ENCODE data around the gene LAMA2.

The LAMA2 gene

DNA sequence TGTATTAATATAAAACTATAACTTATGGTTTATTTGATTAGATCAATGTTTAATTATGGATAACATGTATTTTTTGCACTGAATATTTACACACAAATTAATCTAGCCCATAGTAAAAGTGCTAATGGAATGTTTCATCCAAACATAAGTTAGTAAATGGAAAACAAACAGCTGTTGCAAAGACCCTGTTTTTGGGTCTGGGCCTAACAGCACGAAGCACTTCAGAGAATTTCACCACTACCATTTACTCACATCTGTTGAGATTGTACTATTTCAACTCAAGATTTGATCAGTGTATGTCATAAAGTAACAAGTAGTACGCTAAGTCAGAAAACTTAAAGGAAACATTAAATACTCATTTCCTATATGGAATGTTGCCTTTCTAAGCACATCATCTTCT lies 359.6 kb downstream of the LAMA2 start:
- no peak overlapping the region for H3K4me3 ChIP-seq (ENCODE audit: low read depth, low read length)
- no peaks in the 10 kb centered on the region for H3K9me3 ChIP-seq (ENCODE audit: severe bottlenecking)
- H3K27ac ChIP-seq, result no peak overlapping the region
- H3K36me3 ChIP-seq, result no peaks in the 10 kb centered on the region
- no peaks in the 10 kb centered on the region for H3K27me3 ChIP-seq (ENCODE audit: insufficient read depth, low read depth, severe bottlenecking)
- DNase-seq, result no peak
- TF ChIP-seq, protein P1, sequence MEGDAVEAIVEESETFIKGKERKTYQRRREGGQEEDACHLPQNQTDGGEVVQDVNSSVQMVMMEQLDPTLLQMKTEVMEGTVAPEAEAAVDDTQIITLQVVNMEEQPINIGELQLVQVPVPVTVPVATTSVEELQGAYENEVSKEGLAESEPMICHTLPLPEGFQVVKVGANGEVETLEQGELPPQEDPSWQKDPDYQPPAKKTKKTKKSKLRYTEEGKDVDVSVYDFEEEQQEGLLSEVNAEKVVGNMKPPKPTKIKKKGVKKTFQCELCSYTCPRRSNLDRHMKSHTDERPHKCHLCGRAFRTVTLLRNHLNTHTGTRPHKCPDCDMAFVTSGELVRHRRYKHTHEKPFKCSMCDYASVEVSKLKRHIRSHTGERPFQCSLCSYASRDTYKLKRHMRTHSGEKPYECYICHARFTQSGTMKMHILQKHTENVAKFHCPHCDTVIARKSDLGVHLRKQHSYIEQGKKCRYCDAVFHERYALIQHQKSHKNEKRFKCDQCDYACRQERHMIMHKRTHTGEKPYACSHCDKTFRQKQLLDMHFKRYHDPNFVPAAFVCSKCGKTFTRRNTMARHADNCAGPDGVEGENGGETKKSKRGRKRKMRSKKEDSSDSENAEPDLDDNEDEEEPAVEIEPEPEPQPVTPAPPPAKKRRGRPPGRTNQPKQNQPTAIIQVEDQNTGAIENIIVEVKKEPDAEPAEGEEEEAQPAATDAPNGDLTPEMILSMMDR (IDR thresholded peaks at IDR 0.05; ENCODE audit: low read depth, low read length), result no peak

DNA sequence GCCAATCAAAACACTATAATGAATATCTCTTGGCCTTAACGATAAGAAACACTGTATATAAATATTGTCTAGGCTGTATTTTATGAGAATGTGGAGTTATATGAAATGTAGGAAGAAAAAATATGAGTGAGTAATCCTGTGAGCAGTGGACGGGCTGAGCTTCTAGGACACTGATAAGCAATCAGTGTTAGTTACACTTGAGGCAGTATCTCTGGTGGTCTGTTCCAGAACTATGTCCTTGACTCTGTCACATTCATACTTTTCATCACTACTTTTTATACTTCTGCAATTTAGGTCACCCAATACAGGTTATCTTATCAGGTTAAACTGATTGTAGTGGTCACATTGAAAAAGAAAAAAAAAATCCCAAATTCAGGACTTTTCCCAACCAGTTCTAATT lies 360.4 kb downstream of the LAMA2 start:
- TF ChIP-seq, protein P1 (IDR thresholded peaks at IDR 0.05; ENCODE audit: low read depth, low read length), result no peak
- Histone ChIP-seq H3K36me3 (no peaks in the 10 kb centered on the region), H3K9me3 (ENCODE audit: severe bottlenecking) (no peaks in the 10 kb centered on the region), H3K27ac (no peak overlapping the region), H3K4me3 (ENCODE audit: low read depth, low read length) (no peak overlapping the region), H3K27me3 (ENCODE audit: insufficient read depth, low read depth, severe bottlenecking) (no peaks in the 10 kb centered on the region)
- no peak for DNase-seq

DNA sequence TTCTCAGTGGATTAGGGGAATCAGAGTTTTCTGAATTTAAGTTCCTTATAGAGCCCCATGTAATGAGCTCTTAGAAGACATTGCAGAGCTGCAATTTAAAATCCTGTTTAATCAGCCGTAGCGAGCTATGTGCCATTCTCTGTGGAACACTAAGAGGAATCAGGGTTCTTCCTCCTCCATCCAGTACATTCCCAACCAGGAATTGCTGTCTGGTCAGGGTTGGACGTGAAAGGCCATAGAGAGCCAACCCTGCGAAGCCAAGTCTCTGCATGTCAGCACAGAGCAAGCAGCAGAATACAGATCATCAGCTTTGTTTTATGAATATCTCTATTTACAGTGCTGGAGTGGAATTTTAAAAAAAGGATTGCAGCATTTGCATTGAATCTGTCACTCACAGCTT lies 366.0 kb downstream of the LAMA2 start:
- H3K4me3 ChIP-seq (ENCODE audit: low read depth, low read length), result no peak overlapping the region
- no peaks in the 10 kb centered on the region for H3K27me3 ChIP-seq (ENCODE audit: insufficient read depth, low read depth, severe bottlenecking)
- DNase-seq, result peak; percentile 13
- no peaks in the 10 kb centered on the region for H3K9me3 ChIP-seq (ENCODE audit: severe bottlenecking)
- H3K27ac ChIP-seq, result no peak overlapping the region
- no peaks in the 10 kb centered on the region for H3K36me3 ChIP-seq
- TF ChIP-seq, protein P1 (IDR thresholded peaks at IDR 0.05; ENCODE audit: low read depth, low read length), result no peak

DNA sequence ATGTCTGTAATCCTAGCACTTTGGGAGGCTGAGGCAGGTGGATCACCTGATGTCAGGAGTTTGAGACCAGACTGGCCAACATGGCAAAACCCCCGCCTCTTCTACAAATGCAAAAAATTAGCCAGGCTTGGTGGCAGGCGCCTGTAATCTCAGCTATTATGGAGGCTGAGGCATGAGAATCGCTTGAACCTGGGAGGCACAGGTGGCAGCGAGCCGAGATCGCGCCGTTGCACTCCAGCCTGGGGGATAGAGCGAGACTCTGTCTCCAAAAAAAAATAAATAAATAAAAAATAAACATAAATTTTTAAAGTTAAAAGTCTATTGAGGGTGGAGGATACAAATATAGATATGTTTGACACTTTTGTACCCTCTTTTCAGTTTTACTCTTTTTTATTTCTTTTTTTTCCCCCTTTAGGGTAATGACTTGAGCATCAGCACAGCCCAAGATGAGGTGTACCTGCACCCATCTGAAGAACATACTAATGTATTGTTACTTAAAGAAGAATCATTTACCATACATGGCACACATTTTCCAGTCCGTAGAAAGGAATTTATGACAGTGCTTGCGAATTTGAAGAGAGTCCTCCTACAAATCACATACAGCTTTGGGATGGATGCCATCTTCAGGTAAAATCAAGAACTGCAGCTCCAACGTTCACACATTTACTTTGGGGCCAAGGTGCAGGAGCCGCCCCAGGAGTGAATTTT lies 368.9 kb downstream of the LAMA2 start:
- TF ChIP-seq, protein P1 (IDR thresholded peaks at IDR 0.05; ENCODE audit: low read depth, low read length), result peak; percentile 73

DNA sequence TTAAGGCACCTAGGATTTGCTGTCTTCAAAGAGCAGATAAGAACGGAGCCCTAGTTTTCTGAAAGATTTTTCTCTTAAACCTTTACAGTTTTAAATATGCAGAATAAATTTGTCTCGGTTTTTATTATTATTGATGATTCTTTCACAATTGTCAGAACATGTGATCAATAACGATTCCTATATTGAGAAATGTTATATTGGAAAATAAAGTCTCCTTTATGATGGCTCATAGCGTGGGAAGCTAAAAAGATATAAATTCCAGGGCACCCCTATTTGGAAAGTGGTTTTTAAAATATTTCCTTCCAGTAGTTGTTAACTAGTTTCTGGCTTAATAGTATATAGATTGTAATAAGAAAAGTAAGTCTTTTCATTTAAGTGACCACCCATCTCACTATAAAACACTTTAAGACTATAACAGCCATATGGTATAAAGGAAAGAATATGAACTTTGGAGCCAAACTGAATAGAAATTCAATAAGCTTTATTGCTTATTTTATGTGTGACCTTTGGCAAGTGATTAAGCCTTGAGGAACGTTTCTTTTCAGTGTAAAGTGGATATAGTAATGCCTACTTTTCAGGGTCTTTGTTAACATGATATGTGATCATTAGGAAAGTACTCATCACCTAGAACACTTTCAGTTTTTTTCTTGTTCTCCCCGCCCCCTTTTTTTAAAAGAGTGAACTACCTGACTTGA lies 369.6 kb downstream of the LAMA2 start:
- H3K27me3 ChIP-seq (ENCODE audit: insufficient read depth, low read depth, severe bottlenecking), result no peaks in the 10 kb centered on the region
- H3K36me3 ChIP-seq, result no peaks in the 10 kb centered on the region
- no peak overlapping the region for H3K27ac ChIP-seq
- no peaks in the 10 kb centered on the region for H3K9me3 ChIP-seq (ENCODE audit: severe bottlenecking)
- TF ChIP-seq, protein P1 (IDR thresholded peaks at IDR 0.05; ENCODE audit: low read depth, low read length), result no peak
- DNase-seq, result no peak
- H3K4me3 ChIP-seq (ENCODE audit: low read depth, low read length), result no peak overlapping the region

More for the DNA sequence above, 368.9 kb downstream of the LAMA2 start:
- Histone ChIP-seq H3K27ac (no peak overlapping the region), H3K9me3 (ENCODE audit: severe bottlenecking) (no peaks in the 10 kb centered on the region), H3K4me3 (ENCODE audit: low read depth, low read length) (no peak overlapping the region), H3K27me3 (ENCODE audit: insufficient read depth, low read depth, severe bottlenecking) (no peaks in the 10 kb centered on the region), H3K36me3 (no peaks in the 10 kb centered on the region)
- peak; percentile 57 for DNase-seq

Measured in WERI-Rb-1 (cell line).